NCI-H446 treated with DMSO at 0.1 percent for 48 hours (cell line): ENCODE measurements around the gene HOXC5.

ENCODE experiments used
- DNase-seq: peaks from one replicate; lab custom pipeline; 2025; lab: John Stamatoyannopoulos, UW

HOXC5 gene

GRCh38 chr12:54032627-54033100 is at the start of gene HOXC5:
TSS of gene HOXC5 (plus strand) at chr12:54033050. CDS start at chr12:54033123, 73 bp downstream.
- DNase-seq: peak; percentile 86

DNA sequence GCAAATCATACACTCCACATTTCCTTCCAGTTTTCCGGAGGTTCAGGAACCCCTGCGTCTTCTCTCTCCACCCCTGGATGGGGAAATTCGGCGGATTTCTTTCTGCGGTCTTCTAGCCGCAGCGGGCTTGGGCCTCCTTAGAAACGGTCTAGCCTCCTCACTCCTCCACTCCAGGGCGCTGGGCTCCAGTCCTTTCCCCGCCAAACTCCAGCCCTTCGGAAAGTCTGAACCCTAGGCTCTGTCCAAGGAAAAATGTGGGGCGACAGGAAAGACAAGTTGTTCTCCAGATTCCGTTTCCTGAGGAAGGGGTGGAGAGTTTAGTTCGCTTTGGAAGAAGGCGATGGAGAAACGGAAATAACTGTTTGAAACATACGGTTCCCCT is 49.3 kb upstream of the HOXC5 start:
- DNase-seq: no peak

DNA sequence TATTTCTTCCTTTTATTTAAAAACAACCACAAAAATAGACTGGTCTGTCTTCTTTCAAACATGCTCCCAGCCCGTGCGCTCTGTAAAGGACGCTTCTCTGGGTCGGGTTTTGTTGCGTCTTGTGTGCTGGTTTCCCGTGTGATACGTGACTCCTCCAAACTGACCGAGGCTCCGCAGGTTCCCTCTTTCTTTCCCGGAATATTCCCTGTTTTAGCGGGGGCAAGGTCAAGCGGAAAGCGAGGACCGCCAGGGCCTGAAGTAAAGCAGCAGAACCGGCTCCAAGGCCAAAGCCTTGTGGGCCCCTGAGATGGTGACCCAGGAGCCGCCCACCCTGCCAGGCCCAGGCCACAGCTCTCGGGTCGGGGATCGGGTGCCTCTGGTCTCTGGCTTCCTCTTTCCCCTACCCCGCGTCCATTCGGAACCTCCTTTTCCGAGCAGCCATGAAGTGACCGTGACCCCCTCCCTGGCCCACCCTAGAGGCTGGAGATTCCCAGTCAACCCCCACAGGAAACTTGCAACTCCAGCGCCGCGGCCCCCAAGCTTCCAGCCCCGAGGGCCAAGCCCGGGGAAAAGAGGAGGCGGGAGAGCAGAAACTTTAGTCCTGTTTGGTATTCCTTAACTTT is 48.8 kb upstream of the HOXC5 start:
- no peak for DNase-seq

DNA sequence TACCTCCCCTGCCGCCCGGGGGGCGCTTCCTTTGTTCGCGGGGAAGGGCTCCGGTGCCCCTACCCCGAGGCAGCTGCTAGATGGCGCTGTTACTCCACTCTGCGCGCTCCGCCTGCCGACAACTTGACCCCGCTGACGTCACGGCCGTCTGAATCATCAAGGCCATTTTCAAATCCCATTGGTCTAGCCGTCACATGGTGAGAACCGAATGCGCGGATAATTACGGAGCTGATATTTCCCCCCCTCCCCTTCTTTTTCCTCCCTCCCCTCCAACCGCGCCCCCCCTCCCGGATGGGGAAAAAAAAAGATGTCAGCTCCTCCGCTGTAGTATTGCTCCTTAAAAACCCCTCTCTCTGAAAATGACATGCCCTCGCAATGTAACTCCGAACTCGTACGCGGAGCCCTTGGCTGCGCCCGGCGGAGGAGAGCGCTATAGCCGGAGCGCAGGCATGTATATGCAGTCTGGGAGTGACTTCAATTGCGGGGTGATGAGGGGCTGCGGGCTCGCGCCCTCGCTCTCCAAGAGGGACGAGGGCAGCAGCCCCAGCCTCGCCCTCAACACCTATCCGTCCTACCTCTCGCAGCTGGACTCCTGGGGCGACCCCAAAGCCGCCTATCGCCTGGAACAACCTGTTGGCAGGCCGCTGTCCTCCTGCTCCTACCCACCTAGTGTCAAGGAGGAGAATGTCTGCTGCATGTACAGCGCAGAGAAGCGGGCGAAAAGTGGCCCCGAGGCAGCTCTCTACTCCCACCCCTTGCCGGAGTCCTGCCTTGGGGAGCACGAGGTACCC is 47.8 kb upstream of the HOXC5 start, which contains the start of gene HOXC10:
TSS of gene HOXC10 (plus strand) at position 246 of the 791 bp plus-strand sequence. CDS start at position 360, 114 bp downstream.
- peak; percentile 88 for DNase-seq

GRCh38 chr12:53985692-53985993 is 47.2 kb upstream of the HOXC5 start:
- no peak for DNase-seq

DNA sequence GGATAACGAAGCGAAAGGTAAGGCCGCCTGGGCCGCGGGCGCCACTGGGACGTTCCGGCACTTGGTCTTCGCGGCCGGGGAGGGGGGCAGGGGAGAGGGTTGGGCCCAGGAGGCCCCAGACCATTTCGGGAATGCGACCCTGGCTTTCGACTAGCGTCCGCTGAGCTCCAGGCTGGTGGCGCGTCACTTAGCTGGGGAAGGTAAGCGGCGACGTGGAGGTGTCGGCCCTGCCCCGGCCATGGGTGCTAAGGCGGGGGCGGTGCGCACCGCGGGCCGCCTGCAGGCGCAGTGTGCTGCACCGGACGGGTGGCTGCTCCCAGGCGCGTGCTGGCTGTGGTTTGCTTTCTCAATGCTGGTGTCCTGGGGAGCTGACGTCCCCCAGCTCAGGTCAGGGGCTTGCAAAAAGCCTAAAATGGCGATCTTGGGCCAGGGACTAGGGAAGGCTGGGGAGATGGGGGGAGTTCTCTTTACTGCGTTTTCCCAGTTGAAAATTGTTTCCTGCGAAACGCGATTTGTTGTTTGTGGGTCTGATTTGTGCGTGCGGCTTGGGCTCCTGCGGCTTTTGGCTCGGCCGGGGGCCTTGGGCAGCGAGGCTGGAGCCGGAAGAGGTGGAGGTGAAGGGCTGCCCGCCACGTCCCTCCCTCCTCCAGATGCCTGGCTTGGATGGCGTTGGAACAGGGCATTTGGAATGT is 46.7 kb upstream of the HOXC5 start:
- no peak for DNase-seq

DNA sequence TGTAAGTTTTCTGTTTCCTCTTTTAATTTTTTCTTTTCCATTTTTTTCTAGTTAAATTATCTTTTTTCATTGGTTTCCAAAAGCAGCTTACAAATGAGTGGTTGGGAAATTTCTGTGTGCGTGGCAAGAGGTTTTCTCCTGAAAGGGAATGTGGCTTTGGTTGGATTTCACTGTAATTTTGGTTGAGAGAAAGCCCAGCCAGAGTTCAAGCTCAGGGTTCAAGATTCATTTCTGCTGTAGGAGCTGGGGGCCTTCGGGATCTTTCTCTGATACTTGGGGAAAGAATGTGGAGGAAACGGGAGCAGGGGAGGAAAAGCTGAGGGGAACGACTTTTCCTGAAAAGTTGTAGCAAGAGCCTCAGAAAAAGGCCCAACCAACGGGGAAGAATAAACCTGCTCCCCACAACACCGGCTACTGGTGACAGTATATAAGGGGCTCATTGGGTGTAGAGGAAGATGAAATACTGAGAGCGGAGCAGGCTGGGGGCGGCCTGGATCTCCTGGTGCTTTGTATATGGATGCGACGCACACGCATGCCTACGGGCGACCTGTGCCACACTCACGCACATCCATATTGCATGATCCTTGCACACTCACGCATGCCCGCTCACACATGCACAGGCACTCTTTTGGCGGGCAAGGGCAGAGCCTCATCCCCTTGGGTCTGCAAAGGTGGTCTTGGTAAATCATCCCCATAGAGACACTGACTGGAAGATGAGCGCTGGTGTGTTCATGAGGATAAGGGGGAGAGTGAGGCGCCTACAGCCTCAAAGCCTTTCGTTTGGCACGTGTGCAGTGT is 46.0 kb upstream of the HOXC5 start:
- no peak for DNase-seq

GRCh38 chr12:53987787-53988230 is 45.0 kb upstream of the HOXC5 start:
- no peak for DNase-seq

GRCh38 chr12:53988541-53989226 is 44.2 kb upstream of the HOXC5 start:
- DNase-seq: no peak

DNA sequence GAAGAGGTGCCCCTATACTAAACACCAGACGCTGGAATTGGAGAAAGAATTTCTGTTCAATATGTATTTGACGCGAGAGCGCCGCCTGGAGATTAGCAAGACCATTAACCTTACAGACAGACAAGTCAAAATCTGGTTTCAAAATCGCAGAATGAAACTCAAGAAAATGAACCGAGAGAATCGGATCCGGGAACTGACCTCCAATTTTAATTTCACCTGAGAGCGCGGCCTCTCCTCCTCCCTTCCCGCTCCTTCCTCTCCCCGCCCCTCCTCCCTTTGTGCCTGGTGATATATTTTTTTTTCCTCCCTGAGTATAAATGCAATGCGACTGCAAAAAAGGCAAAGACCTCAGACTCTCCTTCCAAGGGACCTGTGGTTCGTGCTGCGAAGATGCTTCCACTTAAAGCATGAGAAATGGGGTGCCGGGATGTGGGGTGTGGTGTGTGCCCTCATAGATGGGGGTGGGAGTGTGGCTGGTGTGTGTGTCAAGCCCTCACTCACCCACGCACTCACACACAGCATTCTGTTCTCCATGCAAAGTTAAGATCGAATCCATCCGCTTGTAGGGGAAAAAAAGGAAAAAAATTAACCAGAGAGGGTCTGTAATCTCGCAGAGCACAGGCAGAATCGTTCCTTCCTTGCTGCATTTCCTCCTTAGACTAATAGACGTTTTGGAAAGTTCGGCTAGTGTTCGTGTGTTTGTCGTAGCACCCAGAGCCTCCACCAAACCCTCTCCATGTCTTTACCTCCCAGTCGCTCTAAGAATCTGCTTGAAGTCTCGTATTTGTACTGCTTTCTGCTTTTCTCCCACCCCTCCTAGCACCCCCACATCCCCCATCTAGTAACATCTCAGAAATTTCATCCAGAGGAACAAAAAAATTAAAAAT is 43.4 kb upstream of the HOXC5 start:
- peak; percentile 42 for DNase-seq

DNA sequence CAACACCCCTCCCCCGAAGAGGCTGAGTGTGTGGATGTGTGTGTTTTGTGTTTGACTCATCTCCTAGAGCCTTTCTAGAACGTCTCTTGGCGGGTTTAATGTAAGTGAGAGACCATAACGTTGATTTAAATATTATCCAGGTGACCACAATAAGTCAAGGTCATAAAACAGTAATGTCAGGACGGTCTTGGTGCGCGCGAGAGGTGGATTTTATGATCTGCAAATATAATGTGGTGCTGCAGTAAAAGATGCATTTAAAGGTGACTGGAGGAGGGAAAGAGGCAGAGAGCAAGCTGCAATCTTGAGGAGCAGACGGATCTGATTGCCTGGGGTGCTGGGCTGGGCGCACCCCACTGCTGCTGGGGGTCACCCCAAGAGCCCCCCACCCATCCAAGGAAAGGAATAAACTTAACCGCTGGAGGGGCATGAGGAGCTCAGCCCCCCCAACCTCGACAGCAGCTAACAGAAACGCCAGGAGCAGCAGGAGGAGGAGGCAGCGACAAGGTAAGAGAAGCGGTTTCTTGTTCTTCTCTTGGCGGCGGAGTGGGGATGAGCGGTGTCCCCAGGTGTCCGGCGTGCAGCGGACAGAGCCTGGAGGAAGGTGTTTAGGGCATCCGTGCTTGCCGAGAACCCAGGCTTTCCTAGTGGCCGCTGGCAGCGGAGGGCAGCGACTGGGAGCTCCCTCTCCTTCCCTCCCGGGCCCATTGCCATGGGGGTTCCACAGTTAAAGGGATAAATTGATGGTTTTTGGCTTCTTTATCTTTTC is 42.4 kb upstream of the HOXC5 start:
- no peak for DNase-seq

DNA sequence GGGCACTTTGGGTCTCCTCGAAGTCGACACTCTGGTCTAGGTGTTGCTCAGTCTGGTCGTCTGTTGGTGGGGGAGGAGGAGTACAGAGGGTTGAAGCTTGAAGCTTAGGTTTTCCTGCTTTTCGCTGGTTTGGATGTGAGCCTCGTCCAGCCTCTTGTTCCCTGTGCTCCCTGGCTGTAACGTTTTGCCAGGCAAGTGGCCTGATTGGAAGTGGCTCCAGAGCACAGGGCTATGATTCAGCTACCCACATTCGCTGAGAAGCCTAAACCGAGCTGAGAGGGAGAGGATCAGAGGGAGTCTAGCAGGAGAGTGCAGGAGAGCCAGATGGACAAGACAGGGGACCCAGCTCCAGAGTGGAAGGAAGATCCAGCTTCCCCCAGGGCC is 41.8 kb upstream of the HOXC5 start:
- no peak for DNase-seq

DNA sequence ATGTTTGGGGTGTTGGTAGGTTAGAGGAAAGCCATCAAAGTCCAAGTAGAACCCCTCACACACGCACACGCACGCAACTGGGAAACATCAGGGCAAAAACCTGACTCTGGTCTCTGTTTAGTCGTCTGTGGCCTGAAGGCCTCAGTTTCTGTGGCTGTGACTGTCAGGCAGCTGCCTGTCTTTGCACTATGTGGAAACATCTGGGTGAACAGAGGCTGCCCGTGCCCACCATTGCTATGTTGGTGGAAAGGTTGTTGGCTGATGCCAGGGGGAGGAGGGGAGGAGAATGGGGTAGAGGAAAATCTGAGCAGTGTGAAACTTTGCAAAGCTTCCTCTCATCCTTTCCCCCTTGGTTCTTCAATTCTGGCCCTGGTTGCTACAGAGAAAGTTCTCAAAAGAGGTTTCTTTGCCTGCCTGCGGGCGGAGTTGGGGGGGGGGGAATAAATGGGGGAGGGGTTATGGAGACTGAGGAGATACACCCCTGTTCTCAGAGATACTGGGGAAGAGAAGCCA is 40.4 kb upstream of the HOXC5 start:
- no peak for DNase-seq

- DNase-seq: no peak
Observed at GRCh38 chr12:53993162-53994008, 39.5 kb upstream of the HOXC5 start.

DNA sequence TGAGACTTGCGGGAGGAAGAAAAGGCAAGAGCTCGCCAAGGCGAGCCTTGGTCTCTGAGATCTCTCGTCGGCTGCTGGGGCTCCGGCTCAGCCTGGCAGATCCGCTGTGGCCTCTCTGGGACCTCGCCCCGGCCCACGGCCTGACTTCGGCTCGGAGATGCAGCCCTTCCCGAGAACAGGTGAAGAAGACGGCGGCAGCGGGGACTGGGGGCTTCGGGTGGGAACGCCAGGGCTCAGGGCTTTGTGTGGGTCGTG is 38.9 kb upstream of the HOXC5 start:
- DNase-seq: no peak

DNA sequence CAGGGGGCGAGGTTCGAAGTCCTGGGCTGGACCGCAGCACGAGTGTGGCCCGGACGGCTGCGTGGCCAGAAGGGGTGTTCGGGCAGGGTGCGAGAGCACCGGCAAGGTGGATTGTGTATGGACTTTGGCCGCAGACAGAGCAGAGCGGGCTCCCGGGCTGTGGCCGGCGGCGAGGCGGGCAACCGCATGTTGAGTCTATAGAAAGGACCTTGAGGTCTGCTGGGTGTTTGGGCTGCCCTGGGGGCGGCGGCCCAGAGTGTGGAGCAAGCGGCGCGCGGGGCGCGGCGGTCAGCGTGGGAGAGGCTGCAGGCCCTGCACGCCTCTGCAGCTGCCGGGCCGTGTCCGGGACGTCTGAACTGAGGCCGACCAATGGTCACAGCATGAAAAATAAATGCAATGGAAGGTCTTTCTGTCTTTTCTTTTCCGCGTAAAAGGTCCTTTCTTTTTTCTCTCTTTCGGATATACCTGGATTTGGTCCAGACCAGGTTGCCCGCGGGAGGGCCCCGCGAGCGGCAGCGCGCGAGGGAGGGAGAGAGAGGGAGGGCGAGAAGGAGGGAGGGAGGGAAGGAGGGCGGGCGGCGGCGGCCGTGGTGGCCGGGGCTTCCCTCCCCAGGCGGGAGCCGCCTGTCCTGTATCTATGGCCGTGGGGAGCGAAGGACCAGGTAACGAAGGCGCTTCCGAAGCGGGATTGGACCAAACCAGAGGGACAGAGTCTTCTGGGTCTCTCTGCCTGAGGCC is 38.4 kb upstream of the HOXC5 start:
- DNase-seq: no peak

GRCh38 chr12:53995002-53995377 is 37.9 kb upstream of the HOXC5 start:
- DNase-seq: no peak
